ENCODE results near the gene SEZ6L2.
A peak's percentile ranks its signal among the peaks of the same experiment; 100 is the strongest.

Gene SEZ6L2

DNA sequence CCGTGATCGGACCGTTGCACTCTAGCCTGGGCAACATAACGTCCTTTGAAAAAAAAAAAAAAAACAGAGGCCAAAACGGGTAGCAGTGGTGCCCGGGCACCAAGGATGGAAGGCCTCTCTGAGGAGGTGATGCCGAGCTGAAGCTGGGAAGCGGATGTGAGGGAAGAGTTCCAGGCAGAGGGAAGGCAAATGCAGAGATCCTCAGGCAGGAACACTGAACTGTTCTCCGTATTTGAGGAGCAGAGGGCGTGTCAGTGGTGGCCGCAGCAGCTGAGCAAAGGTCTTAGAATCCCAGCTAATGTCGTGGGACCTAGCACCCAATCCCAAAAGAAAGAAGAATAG, 27.3 kb upstream of the SEZ6L2 start:
- DNase-seq (ENCODE audit: extremely low spot score), result peak; percentile 51
- POLR2A ChIA-PET, result interaction anchor here (0.8 to 5.0 kb wide), 31 partner anchors 9 to 165 kb away, joined by 3 to 76 read pairs (median 8); partner anchors contain the start of genes ASPHD1, CDIPT, HIRIP3 and INO80E
- CTCF ChIA-PET, result interaction anchor here (0.8 to 1.8 kb wide), 6 partner anchors 11 to 226 kb away, joined by 3 to 5 read pairs (median 3); no protein-coding TSS in a partner anchor
- no peak for TF ChIP-seq TARDBP (IDR thresholded peaks at IDR 0.05)
- peak; percentile 48; the same call in 1 of the 2 replicates for TF ChIP-seq ZNF384 (IDR thresholded peaks at IDR 0.05)

GRCh38 chr16:29925781-29926710, 26.7 kb upstream of the SEZ6L2 start, which contains the start of gene KCTD13:
Gene KCTD13, minus strand, starts transcription at chr16:29926226. Its CDS starts 193 bp downstream, at chr16:29926033.
- ChIA-PET POLR2A (interaction anchor here (0.7 to 5.0 kb wide), 32 partner anchors 9 to 166 kb away, joined by 3 to 76 read pairs (median 8); partner anchors contain the start of genes ASPHD1, CDIPT, HIRIP3 and INO80E), CTCF (interaction anchor here (0.6 to 1.8 kb wide), 7 partner anchors 10 to 226 kb away, joined by 3 to 5 read pairs (median 3); partner anchors contain the start of gene TMEM219)
- TF ChIP-seq LEF1 (IDR thresholded peaks at IDR 0.05; ENCODE audit: borderline replicate concordance) (no peak), TARDBP (IDR thresholded peaks at IDR 0.05) (no peak), CTBP1 (IDR thresholded peaks at IDR 0.05; ENCODE audit: borderline replicate concordance) (no peak), ELF4 (IDR thresholded peaks at IDR 0.05) (peak; percentile 40), L3MBTL2 (conservative IDR thresholded peaks at IDR 0.05) (peak; percentile 97), ARNT (IDR thresholded peaks at IDR 0.05) (no peak), ZNF384 (IDR thresholded peaks at IDR 0.05) (no peak), NFRKB (IDR thresholded peaks at IDR 0.05) (no peak), BHLHE40 (IDR thresholded peaks at IDR 0.05; ENCODE audit: borderline replicate concordance) (no peak), FOXM1 (IDR thresholded peaks at IDR 0.05; ENCODE audit: borderline replicate concordance) (no peak)
- TF ChIP-seq, protein P1, sequence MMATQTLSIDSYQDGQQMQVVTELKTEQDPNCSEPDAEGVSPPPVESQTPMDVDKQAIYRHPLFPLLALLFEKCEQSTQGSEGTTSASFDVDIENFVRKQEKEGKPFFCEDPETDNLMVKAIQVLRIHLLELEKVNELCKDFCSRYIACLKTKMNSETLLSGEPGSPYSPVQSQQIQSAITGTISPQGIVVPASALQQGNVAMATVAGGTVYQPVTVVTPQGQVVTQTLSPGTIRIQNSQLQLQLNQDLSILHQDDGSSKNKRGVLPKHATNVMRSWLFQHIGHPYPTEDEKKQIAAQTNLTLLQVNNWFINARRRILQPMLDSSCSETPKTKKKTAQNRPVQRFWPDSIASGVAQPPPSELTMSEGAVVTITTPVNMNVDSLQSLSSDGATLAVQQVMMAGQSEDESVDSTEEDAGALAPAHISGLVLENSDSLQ (IDR thresholded peaks at IDR 0.05), result no peak
- DNase-seq (ENCODE audit: extremely low spot score), result peak; percentile 100

GRCh38 chr16:29925105-29925756, 25.9 kb upstream of the SEZ6L2 start:
- no peak for DNase-seq (ENCODE audit: extremely low spot score)
- ChIA-PET CTCF (interaction anchor here (1.0 to 1.8 kb wide), 4 partner anchors 11 to 108 kb away, joined by 3 to 5 read pairs (median 3); partner anchors contain the start of gene TMEM219), POLR2A (interaction anchor here (1.0 to 5.0 kb wide), 26 partner anchors 9 to 119 kb away, joined by 3 to 76 read pairs (median 8); partner anchors contain the start of genes ASPHD1, CDIPT, HIRIP3 and INO80E)
- TF ChIP-seq L3MBTL2 (conservative IDR thresholded peaks at IDR 0.05) (peak; percentile 27), ARNT (IDR thresholded peaks at IDR 0.05) (no peak)

GRCh38 chr16:29922986-29923501, 23.7 kb upstream of the SEZ6L2 start:
- ChIA-PET POLR2A (interaction anchor here (1.9 kb wide), 1 partner anchor 39 kb away, joined by 6 read pairs; the partner anchor contains the start of gene TMEM219), CTCF (interaction anchor here (0.9 kb wide), 1 partner anchor 20 kb away, joined by 3 read pairs; no protein-coding TSS in a partner anchor)
- TF ChIP-seq TARDBP (IDR thresholded peaks at IDR 0.05), result no peak
- no peak for TF ChIP-seq ZNF384 (IDR thresholded peaks at IDR 0.05)
- no peak for TF ChIP-seq NFRKB (IDR thresholded peaks at IDR 0.05)
- no peak for TF ChIP-seq FOXK2 (IDR thresholded peaks at IDR 0.05)
- TF ChIP-seq ELF4 (IDR thresholded peaks at IDR 0.05), result no peak
- DNase-seq (ENCODE audit: extremely low spot score), result no peak

GRCh38 chr16:29922326-29922725, 23.0 kb upstream of the SEZ6L2 start:
- ChIA-PET POLR2A (interaction anchor here (1.9 kb wide), 1 partner anchor 39 kb away, joined by 6 read pairs; the partner anchor contains the start of gene TMEM219), CTCF (interaction anchor here (0.9 kb wide), 1 partner anchor 21 kb away, joined by 3 read pairs; no protein-coding TSS in a partner anchor)
- no peak for DNase-seq (ENCODE audit: extremely low spot score)
- TF ChIP-seq HDGF (IDR thresholded peaks at IDR 0.05; ENCODE audit: borderline replicate concordance) (no peak), FOXM1 (IDR thresholded peaks at IDR 0.05; ENCODE audit: borderline replicate concordance) (no peak), CTBP1 (IDR thresholded peaks at IDR 0.05; ENCODE audit: borderline replicate concordance) (no peak), L3MBTL2 (conservative IDR thresholded peaks at IDR 0.05) (no peak), ARNT (IDR thresholded peaks at IDR 0.05) (no peak), ZNF384 (IDR thresholded peaks at IDR 0.05) (no peak), LEF1 (IDR thresholded peaks at IDR 0.05; ENCODE audit: borderline replicate concordance) (no peak), ELF4 (IDR thresholded peaks at IDR 0.05) (no peak), SP1 (IDR thresholded peaks at IDR 0.05) (no peak), FOXK2 (IDR thresholded peaks at IDR 0.05) (no peak), BHLHE40 (IDR thresholded peaks at IDR 0.05; ENCODE audit: borderline replicate concordance) (no peak), SUZ12 (IDR thresholded peaks at IDR 0.05) (no peak), NFRKB (IDR thresholded peaks at IDR 0.05) (no peak), FOXA1 (IDR thresholded peaks at IDR 0.05) (no peak), TARDBP (IDR thresholded peaks at IDR 0.05) (no peak)
- TF ChIP-seq, protein P1 (IDR thresholded peaks at IDR 0.05), result no peak

DNA sequence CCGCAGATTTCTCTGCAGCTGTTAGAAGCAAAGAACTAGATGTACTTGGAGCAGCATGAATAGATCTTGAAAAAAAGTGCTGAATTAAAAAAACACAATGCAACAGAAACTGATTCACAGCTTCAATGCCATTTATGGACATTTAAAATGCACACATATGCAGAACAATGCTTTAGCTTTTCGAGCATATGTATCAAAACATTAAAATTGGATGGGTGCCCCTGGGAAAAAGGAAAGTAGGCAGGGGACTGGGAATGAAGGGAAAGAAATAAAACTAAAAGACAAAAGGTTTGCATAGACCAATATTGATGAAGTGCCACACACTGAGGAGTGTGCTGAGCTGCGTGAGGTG, 21.7 kb upstream of the SEZ6L2 start:
- ChIA-PET CTCF (no interaction called here), POLR2A (interaction anchor here (0.6 to 1.4 kb wide), 3 partner anchors 9 to 75 kb away, joined by 3 read pairs; partner anchors contain the start of genes HIRIP3 and INO80E)
- no peak for DNase-seq (ENCODE audit: extremely low spot score)
- TF ChIP-seq, protein P1 (IDR thresholded peaks at IDR 0.05), result no peak
- no peak for TF ChIP-seq TARDBP (IDR thresholded peaks at IDR 0.05)
- TF ChIP-seq ELF4 (IDR thresholded peaks at IDR 0.05), result no peak
- no peak for TF ChIP-seq FOXM1 (IDR thresholded peaks at IDR 0.05; ENCODE audit: borderline replicate concordance)
- TF ChIP-seq FOXA1 (IDR thresholded peaks at IDR 0.05), result no peak
- TF ChIP-seq L3MBTL2 (conservative IDR thresholded peaks at IDR 0.05), result no peak
- no peak for TF ChIP-seq BHLHE40 (IDR thresholded peaks at IDR 0.05; ENCODE audit: borderline replicate concordance)
- no peak for TF ChIP-seq NFRKB (IDR thresholded peaks at IDR 0.05)
- TF ChIP-seq SP1 (IDR thresholded peaks at IDR 0.05), result no peak
- no peak for TF ChIP-seq LEF1 (IDR thresholded peaks at IDR 0.05; ENCODE audit: borderline replicate concordance)
- no peak for TF ChIP-seq SUZ12 (IDR thresholded peaks at IDR 0.05)
- no peak for TF ChIP-seq ZNF384 (IDR thresholded peaks at IDR 0.05)
